Activated T-helper 1 cell treated with Interleukin-2 at 50 U/mL for 16 hours (primary cell): ENCODE data around the gene VSIR.

Experiments used
- DNase-seq: peaks from one replicate; pipeline ENCODE4 v3.0.0-alpha.2; 2020; ENCODE audit warnings: low read depth

Gene VSIR

DNA sequence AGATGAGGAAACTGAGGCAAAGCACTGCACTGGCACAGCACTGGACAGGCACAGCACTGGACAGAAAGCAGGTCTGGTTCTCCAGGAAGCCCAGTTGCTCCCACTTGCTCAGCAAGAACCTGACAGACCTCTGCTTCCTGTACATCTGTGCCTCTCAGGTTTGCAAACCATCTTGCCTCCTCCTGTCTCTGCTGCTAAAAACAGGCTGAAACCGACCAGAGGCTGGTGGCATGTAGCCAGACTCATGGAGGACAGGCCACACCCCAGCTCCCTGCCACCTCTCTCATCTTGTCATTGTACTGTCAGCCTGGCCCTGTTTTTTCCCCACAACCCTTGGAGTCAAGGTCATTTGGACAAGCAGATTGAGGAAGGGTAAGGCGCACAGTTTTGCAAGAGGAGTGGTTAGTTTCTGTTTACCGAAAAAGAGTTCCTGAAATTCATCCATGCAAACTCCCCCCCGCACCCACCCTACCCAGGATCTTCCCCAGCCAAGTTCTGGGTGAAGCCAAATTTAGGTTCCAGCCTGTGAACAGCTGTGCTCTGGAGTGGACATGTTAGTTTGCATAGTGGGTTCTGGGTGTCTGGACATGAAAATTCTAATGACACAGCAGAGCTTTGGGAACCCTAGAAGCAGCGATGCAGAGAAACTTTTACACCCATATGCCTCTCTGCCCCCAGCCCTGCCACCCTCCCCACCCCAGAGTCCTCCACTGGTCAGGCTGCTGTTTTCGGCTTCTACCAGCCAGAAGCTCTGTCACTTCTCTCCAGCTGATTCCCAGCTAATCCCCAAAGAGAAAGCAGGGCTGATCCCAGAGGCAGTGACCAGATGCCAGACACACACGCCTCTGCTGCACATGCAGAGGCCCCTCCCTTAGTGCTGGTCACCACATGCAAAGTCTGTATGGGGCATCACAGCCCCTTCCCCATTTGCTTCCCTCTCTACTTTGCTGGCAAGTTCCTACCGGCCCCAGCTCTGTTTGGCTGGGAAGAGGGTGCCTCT lies 45.3 kb downstream of the VSIR start:
- peak; percentile 66 for DNase-seq

DNA sequence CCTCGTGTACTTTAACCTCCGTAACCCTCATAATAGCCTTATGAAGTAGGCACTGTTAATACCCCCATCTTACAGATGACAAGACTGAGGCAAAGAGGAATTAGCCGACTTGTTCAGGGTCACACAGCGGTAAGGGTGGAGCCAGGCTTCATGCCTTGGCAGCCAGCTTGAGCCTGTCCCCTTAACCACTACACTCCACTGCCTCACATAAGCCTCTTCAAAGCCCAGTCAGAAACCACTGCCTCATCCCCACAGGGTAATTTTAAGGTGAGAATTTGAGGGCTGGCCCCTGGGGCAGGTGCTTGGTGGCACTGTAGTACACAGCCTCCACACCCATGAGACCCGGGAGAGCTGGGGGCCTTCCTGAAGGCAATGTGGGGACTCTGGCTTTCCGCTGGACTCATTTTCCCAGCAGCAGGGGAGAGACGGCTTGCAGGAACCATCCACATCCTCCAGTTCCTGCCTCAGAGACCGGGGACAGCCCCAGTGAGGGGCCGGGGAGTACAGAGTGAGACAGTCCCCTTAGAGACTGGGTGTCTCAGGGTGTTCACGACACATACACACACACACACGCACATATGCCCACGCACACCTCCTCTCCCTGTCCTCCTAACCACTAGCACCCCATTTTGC lies 46.1 kb downstream of the VSIR start:
- peak; percentile 25 for DNase-seq

DNA sequence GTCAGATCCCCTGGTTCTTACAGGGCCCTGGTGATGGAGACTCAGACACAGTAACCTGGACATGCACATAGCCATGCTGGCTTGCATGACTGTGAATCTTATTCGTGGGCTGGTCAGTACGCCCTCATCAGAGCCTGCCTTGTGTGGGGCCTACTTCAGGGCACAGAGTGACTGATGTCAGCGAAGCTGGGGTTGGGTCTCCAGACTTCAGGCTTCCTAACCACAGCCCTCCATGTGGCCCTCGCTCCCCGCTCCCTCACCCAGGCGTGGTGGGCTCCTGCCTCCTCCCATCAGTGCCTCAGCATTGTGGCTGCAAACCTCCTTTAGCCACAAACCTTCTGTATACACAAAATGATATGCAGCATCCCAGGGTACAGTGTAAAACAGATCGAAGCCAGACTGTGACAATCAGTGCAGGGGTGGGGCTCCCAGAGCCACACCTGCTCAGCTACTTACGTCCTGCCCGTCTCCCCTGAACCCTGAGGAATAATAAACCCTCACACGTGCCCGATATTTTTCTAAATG lies 46.7 kb downstream of the VSIR start:
- no peak for DNase-seq

DNA sequence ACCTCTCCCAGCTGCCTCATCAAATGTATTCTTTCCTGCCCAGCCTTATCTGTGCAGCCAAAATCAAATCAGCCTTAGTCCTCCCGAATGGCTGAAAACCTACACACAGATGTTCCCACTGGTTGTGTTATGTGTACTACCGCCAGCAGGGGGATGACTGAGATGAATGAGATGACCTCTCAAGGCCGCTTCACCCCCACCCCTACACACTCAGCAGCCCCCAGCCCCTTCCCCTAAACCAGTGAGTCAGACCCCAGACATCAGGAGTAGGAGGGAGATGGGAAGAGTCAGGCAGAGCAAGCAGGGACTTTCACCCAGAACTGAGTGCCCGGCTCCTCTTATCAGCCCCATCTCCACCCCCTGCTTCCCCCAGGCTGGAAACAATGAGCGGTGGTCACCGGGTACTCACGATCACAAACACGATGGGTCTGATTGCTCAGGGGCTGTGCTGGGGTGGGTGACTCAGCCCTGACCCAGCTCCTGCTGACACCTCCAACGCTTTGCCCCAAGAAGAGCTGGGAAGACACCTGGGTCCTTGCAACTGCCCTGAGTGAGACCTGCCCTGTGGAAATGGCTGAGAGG lies 47.2 kb downstream of the VSIR start:
- peak; percentile 25 for DNase-seq

DNA sequence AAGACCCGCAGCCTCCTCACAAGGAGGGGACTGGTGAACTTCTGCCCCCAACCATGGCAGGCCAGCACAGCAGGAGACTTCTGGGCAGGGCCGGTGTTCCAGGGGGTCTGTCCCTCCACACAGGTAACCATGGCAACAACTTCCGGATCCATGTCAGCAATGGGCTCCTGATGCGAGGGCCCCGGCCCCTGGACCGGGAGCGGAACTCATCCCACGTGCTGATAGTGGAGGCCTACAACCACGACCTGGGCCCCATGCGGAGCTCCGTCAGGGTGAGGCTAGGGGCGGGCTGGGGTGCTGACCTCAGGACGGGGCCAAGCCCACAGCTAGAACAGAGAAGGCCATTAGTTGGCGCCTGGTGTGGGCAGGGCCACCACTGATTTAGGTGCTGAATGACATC lies 48.1 kb downstream of the VSIR start:
- DNase-seq: no peak

DNA sequence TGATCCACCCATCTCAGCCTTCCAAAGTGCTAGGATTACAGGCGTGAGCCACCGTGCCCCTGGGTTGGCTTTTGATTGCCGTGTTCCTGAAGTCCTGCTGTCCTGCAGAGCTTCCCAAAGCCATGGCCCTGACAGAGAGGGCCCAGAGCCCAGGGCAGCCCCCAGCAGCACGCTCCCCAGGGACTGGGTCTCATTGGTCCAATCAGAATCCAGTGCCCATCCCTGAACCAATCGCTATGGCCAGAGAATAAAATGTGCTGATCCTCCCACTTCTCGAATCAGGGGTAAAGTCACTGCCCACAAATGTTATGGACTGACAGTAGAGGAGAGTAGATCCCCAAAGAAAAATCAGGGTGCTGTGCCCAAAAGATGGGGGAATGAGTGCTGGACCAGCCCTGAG lies 48.8 kb downstream of the VSIR start:
- no peak for DNase-seq

DNA sequence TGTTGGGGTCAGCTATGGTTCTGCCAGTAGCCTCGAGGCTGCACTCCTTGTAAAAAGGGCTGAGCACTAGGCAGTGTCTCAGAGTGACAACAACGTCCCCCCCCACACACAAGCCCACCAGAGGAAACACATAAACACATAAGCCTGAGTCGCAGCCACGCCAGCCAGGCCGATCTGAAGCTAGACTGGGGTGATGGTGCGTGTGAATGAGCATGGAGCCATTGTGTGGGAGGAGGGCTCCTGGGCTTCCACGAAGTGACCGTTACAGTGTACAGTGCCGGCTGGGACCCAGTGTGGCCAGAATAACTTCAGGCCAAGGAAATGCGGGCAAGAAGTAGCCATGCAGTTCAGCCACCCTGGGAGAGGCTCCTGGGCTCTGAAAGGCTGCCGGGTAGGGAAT lies 50.0 kb downstream of the VSIR start:
- no peak for DNase-seq

DNA sequence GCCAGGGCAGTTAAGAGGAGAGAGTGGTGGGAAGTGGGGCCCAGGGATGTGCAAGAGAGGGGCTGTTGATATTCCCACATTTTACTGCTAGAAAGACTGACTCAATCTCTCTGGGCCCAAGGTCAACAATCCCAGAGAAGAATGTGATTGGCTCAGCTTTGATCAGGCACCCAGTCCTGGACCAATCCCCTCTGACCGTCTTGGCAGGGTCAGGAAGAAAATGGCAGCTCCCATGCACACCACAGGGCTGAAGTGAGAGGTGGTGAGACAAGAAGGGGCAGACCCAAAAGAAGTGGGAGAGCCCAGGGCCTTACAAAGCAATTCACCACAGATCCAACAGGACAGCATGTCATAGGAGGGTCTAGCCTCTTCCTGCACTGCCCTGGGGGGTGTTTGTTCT lies 50.5 kb downstream of the VSIR start:
- no peak for DNase-seq

DNA sequence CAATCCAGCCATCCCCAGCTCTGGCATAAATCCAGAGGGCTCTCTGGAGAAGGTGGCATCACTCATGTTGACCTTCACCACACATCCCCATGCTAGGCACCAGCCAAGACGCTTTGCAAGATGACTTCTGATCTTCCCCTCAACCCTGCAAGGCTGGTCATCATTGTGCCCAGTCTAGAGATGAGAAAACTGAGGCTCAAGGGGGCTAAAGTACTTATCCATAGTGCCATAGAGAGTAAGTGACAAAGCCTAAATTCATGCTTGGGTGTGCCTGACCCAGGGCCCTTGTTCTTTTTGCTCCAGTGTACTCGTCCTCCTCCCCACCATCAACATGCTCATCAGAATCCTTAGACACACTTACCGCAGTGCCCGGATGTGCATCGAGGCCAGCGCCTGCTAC lies 52.0 kb downstream of the VSIR start:
- no peak for DNase-seq

DNA sequence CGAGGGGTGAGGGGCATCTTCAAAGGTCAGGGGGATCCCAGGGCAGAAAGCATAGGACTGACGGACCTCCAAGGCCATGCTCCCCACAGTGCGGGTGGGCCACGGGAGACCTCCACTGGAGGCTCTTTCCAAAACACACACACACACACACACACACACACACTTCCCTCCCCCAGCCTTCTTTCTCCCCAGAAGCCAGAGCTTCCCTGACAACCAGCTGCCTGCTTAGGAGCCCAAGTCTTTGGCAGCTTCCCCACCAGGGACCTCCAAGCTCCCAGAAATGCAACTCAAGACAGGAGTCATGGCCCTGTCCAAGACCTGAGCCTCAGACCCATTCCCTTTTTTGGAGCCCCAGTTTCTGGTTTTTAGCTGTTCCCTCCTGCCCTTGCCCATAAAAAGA lies 53.0 kb downstream of the VSIR start:
- no peak for DNase-seq

DNA sequence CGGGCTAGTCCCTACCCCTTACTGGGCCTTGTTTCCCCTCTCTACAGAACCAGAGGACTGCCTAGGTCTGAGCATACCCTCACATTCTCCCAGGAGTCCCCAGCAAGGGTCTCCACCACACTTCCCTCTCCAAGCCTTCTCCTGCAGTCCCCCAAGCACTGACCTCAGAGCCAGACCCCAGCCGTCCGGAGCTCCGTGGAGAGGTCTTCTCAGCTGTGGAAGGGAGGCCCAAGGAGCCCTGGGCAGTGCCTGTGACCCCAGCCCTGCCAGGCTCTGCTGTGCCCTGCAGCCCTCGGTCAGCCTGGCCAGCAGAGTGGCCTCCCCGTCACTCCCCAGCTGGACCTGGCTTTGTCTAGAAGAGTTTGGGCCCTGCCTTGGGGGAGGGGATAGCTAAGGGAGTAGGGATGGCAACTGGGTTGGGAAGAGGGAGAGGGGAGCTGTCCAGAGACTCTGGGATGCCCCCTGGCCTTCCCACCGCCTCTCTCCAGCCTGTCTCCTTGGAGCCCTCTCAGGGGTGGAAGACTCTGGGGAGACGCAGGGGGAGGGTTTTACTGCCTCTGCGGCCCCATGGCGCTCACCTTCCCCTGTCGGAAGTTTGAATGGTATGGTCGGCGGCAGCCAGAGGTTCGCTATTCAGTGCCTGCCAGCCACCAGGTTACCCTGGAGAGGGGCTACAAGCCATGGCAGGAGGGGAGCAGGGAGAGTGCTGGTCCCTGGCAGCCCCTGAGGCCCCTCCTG lies 53.7 kb downstream of the VSIR start, which contains the start of gene C10orf105:
C10orf105 (minus strand) TSS at position 315 of the 738 bp plus-strand sequence. CDS start 3,441 bp downstream, outside the sequence.
- DNase-seq: no peak

DNA sequence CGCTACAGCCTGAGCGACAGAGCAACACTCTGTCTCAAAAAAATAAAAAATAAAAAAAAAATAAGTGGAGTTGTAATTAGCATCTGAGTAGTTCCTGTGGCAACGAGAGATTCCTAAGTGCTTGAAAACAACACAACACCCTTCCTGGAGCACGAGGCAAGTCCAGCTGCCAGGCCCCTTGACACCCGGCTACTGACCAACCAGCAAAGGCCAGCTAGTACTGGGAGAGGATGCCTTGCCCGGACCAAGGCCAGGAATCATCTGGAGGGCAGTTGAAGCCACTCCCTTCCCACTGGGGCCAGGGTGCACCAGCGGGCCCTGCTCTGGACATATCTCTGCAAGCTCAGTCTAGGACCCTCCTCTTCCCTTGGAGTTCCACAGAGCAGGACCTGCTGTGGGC lies 54.3 kb downstream of the VSIR start:
- no peak for DNase-seq

DNA sequence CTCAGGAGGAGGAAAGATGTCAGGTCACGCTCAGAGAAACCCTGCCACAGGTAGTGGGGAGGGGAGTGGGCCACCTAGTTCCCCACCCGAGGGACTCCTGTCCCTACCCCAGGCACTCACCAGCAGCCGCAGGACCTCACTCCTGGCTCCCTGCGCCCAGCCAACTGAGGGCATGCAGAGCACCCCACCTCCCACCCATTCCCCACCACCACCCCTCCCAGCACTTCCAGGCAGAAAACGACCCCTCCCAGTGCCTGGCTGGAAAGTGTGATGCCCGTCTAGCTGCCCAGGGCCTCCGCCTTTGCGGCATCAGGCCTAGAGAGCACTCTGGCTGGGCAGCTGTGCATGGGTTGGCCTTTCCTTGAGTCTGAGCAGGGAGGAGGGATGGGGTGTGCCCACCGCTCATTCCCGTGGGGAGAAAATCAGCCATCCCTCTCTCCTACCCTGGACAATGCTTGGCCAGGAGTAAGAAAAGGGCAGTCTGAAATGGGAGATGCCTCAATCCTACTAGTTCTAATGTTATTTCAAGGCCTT lies 55.1 kb downstream of the VSIR start:
- no peak for DNase-seq

DNA sequence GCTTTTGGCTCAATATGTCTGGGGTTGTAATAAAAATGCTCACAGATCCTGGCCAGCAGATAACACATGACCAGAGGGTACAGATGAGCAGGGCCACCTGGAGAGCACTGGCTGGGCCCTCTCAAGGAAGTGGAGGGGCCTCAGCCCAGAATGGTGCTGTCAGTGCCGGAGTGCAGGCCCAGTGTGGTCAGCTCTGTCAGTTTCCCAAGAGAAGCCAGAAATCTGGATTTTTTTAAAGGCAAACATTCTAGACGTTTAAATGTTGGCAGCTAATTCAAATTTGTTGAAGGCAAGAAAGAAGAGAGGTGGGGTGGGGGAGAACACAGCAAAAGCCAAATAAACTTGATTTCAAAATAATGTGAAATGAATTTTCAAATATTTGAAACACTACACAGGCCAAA lies 55.8 kb downstream of the VSIR start:
- DNase-seq: no peak

DNA sequence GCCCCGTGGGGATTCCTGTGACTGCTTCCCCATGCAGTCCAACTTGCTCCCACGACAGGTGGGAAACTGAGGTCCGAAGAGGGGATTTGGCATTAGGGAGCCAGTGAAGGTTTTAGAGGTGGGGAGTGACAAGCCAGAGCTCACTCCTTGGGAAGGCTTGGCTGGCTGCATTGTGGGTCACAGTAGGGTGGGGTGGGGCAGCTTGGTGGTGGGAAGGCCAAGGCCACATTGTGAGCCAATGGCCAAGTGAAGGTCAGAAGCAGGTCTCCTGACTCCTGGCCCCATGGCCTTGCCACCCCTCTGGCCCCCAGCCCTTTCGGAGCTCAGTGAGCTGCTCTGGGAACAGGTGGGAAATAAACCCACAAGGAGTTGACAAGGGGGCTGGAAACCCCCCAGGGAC lies 56.3 kb downstream of the VSIR start:
- DNase-seq: no peak

DNA sequence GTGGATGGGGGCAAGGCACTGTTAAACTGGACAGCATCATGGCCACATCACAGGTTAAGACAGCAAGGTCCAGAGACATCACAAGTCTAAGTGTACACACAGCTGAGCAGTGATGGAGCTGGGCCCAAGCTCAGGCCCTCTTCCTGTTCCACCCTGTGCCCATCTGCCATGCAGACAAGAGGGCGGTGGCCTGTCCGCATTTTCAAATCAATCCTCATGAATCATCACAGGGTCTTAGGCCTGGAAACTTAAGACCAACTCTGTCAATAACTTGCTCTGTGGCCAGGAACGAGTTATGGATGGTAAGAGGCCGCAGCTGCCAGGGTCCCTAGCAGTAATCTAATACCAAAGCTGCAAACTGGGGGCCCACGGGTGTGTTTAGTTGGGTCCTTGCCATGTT lies 56.9 kb downstream of the VSIR start:
- no peak for DNase-seq

DNA sequence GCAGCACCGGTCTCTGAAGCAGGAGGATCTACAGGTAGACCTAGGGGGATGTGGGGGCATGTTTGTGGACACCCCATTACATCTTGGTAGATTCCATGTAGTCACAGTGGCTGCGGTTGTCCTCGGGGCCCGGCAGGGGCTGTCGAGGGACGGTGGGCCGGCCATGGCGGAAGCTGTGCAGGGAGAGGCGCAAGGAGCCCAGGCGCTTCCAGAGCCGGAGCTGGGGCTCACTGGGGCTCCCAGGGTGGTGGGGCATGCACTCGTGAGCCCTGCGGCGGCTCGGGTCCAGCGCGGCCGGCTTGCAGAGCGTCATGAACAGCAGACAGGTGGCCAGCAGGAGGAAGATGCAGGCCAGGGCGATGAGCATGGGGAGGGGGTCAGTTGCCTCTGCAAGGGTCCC lies 57.5 kb downstream of the VSIR start:
- DNase-seq: no peak

DNA sequence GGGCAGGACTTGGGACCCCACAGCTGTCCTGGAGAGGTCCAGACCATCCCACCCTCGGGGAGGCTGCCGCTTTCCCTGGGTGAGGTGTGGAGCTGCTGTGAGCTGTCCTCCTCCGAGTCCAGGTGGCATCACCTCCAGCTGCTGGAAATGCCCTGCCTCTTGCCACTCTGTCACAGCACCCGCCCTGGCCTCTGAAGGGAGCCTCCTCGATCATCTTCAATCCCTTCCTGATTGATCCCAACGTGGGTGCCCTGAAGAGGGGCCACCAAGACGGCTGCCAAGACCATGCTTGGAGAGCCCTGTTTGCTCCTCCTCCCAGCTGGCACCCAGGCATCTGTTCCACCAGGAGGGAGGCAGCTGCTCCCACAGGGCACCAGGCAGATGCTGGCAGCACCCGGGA lies 58.3 kb downstream of the VSIR start:
- DNase-seq: no peak

DNA sequence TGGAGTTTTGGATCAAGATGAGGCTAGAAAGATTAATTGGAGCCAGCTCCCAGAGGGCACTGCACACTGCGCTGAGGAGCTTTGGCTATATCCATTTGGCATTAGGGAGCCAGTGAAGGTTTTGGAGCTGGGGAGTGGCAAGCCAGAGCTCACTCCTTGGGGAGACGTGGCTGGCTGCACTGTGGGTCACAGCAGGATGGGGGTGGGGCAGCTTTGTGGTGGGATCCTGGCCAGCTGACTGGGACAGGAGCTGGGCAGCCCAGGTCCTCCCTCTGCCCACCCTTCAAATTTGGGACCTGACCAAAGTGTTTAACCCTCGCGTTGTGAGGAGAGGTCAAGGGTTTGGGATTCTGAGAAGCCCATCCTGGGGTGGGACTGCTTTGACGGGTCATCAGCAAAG lies 58.7 kb downstream of the VSIR start:
- no peak for DNase-seq

DNA sequence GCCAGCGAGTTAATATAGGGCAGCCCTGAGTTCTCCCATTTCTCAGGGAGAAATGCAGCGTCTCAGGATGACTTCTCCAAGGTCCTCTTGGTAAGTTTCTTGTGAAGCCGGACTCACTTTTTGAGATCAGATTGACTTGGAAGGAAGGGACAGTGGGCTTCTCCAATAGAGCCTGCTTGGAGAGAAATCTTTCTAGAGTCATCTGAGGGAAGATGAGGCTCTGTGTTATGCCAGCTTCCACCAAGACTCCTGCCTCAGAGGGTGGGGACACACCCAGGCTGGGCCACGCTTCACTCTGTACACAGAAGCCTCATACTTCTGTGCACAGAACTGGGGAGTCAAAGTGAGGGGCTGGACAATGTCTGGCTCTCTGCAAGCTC lies 59.3 kb downstream of the VSIR start:
- no peak for DNase-seq

DNA sequence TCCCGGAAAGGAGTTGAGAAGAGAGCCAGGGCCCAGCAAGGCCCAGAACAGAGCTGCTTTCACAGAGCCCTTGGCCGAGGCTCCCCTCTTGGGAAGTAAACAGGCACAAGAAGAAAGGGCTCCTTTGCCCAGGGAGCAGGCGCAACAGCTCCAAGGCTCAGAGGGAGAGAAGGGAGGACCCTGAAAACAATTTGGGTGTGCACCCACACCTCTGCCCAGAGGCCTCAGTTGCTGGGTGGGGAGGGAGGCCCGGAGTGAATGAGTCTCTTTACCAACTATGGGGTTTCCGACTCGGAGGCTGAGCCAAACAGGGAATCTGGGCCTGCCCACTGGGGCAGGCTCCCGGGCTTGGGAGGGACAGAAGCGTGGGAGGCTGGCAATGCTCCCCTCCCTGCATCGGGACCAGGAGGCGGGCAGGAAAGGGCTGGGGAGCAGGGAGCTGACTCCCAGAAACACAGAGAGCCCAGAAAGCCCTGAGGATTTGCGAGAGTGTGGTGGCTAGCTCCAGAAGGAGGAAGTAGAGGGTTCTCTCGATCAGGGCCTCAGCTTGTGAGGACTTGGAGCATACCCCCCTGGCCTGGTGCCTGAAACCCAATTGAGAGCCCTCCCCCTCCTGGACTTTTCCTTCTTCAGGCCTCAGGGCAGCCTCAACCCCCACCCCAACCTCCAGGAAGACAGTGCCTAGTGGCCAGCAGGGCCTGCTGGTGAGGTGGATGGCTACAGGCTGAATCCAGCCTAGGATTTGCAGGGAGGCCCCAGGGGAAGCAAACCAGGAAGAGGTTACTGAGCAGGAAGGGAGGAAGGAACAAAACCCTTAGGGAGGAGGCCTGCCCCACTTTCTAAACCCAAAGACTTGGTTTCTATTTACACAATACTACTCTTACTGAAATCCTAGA lies 59.9 kb downstream of the VSIR start:
- no peak for DNase-seq
